Natural killer cell (primary cell): Measurements from ENCODE around the gene FAM241B. TPM values are rescaled to one million over a fixed set of nuclear protein-coding genes. Genes with fewer than 3 reads are reported as not detected.

Experiments used
- ATAC-seq, 3 donors: fragments of 150-1000 bp in 2 of 3; fragments of 200-7000 bp in 1 of 3; cut with Tn5 transposase; 1 replicate in 1 of 3; 2 replicates in 2 of 3; pipeline ENCODE4 v1.10.0; 2021; ENCODE audit warnings: mild to moderate bottlenecking in 2 of 3, moderate library complexity in 2 of 3
- DNase-seq, 2 donors: peaks; one replicate each; pipeline versions ENCODE4 v3.0.0 to v3.0.0-alpha.2; 2013 to 2021; ENCODE audit warnings: mixed read lengths in 1 of 2
- H3K27ac ChIP-seq: one replicate; pipeline ENCODE4 v1.5.1; 2013; ENCODE audit warnings: mild to moderate bottlenecking, low read length
- H3K27me3 ChIP-seq: one replicate; pipeline ENCODE4 v1.6.1; 2013; ENCODE audit warnings: low read length; ENCODE audit not compliant: control insufficient read depth, insufficient read depth
- H3K36me3 ChIP-seq: one replicate; pipeline ENCODE4 v1.6.1; 2013; ENCODE audit warnings: low read length; ENCODE audit not compliant: control insufficient read depth, insufficient read depth
- H3K4me1 ChIP-seq: one replicate; pipeline ENCODE4 v1.6.1; 2013; ENCODE audit warnings: low read length; ENCODE audit not compliant: control insufficient read depth, insufficient read depth
- H3K4me3 ChIP-seq: one replicate; pipeline ENCODE4 v1.5.1; 2013; ENCODE audit warnings: low read length
- H3K9me3 ChIP-seq: one replicate; pipeline ENCODE4 v1.6.1; 2013; ENCODE audit warnings: low read length; ENCODE audit not compliant: control insufficient read depth, insufficient read depth
- H3K27ac Mint-ChIP-seq, 2 donors: one replicate each; pipeline ENCODE4 v1.8.0; 2022; ENCODE audit warnings: mild to moderate bottlenecking in 2 of 2, mixed read lengths in 2 of 2, moderate library complexity in 1 of 2
- H3K27me3 Mint-ChIP-seq, 2 donors: one replicate each; pipeline ENCODE4 v1.8.0; 2022; ENCODE audit warnings: low read depth in 2 of 2, mixed read lengths in 2 of 2
- H3K36me3 Mint-ChIP-seq: one replicate; pipeline ENCODE4 v1.8.0; 2022; ENCODE audit warnings: mixed read lengths
- H3K4me1 Mint-ChIP-seq, 2 donors: one replicate each; pipeline ENCODE4 v1.8.0; 2022; ENCODE audit warnings: mixed read lengths in 2 of 2
- H3K4me3 Mint-ChIP-seq: one replicate; pipeline ENCODE4 v1.8.0; 2022; ENCODE audit warnings: mild to moderate bottlenecking, moderate library complexity, mixed read lengths
- H3K9me3 Mint-ChIP-seq, 2 donors: one replicate each; pipeline ENCODE4 v1.8.0; 2022; ENCODE audit warnings: mixed read lengths in 2 of 2
- CTCF ChIP-seq: fragments of 200-600 bp; IDR thresholded peaks from one replicate; pipeline ENCODE4 v1.8.0; 2022; ENCODE audit warnings: antibody characterized with exemption
- WGBS: methylation state at CpG from one replicate; pipeline ENCODE4 v1.1.7; 2013; ENCODE audit warnings: missing lambda C conversion rate; ENCODE audit not compliant: insufficient coverage; 5-methylcytosine and 5-hydroxymethylcytosine counted together
- intact Hi-C: fragments of 100-400 bp; cut with micrococcal nuclease; formaldehyde crosslinking; loops from one replicate; pipeline ENCODE4 v1.14.2; 2022
- total RNA-seq, 4 donors: library from RNA; stranded (reverse); fragments of 120-200 nt in 1 of 4; gene quantifications; one replicate each; pipeline versions ENCODE4 v1.2.3 to v1.2.4, GENCODE V29; 2013 to 2022

FAM241B gene
- total RNA-seq: 1 to 10 TPM in 2 of 3 donors, not detected in 1; 1.1 to 1.3 TPM
- total RNA-seq (2013): 0.36 TPM

- H3K27me3 ChIP-seq: peaks cover 8% of the 10 kb centered on the region
- DNase-seq: peak; percentile 64 to 84
- H3K4me1 Mint-ChIP-seq: no peaks in the 10 kb centered on the region
- no peaks in the 10 kb centered on the region for H3K9me3 Mint-ChIP-seq
- TF ChIP-seq CTCF: peak; percentile 99
- no peaks in the 10 kb centered on the region for H3K36me3 ChIP-seq
- peaks cover 13% of the 10 kb centered on the region for H3K4me1 ChIP-seq
- WGBS: 5% methylated on average over 72 of the region's 72 CpGs
- ATAC-seq: peak; percentile 87 to 98 (median 98)
- intact Hi-C loops: no loop called here
- H3K27ac Mint-ChIP-seq: no peak within 1 kb of the TSS
- peaks cover 0 to 14% of the 10 kb centered on the region in 2 donors for H3K27me3 Mint-ChIP-seq
- peak within 1 kb of the TSS; percentile 14 for H3K4me3 ChIP-seq
- H3K36me3 Mint-ChIP-seq: no peaks in the 10 kb centered on the region
- no peaks in the 10 kb centered on the region for H3K9me3 ChIP-seq
- no peak within 1 kb of the TSS for H3K27ac ChIP-seq
- H3K4me3 Mint-ChIP-seq: peak within 1 kb of the TSS; percentile 68
These were observed at the start of gene FAM241B for GRCh38 chr10:69629897-69630650. Gene FAM241B (plus strand): TSS chr10:69630247. CDS start chr10:69631744, 1,497 bp downstream.

GRCh38 chr10:69580435-69580834 is 49.6 kb upstream of the FAM241B start:
- DNase-seq (no peak), ATAC-seq (no peak)
- H3K27me3 Mint-ChIP-seq: peaks cover 30 to 44% of the 10 kb centered on the region in 2 donors
- H3K4me1 ChIP-seq: no peaks in the 10 kb centered on the region
- no peak overlapping the region for H3K4me3 ChIP-seq
- H3K9me3 Mint-ChIP-seq: no peaks in the 10 kb centered on the region
- H3K36me3 ChIP-seq: no peaks in the 10 kb centered on the region
- H3K27me3 ChIP-seq: peaks cover 22% of the 10 kb centered on the region
- no peaks in the 10 kb centered on the region for H3K4me1 Mint-ChIP-seq
- no peak overlapping the region for H3K27ac Mint-ChIP-seq
- H3K9me3 ChIP-seq: no peaks in the 10 kb centered on the region
- H3K36me3 Mint-ChIP-seq: no peaks in the 10 kb centered on the region
- H3K4me3 Mint-ChIP-seq: no peak overlapping the region
- 84% methylated on average over 5 of the region's 5 CpGs for WGBS
- intact Hi-C loops: no loop called here
- TF ChIP-seq CTCF: no peak
- no peak overlapping the region for H3K27ac ChIP-seq

- Histone ChIP-seq H3K27me3 (peaks cover 5% of the 10 kb centered on the region), H3K36me3 (no peaks in the 10 kb centered on the region), H3K9me3 (no peaks in the 10 kb centered on the region), H3K4me1 (no peaks in the 10 kb centered on the region), H3K27ac (no peak overlapping the region), H3K4me3 (no peak overlapping the region)
- H3K36me3 Mint-ChIP-seq: no peaks in the 10 kb centered on the region
- no peak overlapping the region for H3K27ac Mint-ChIP-seq
- H3K4me1 Mint-ChIP-seq: peaks cover 4% of the 10 kb centered on the region in 2 donors
- intact Hi-C loops: no loop called here
- H3K4me3 Mint-ChIP-seq: no peak overlapping the region
- WGBS: 66% methylated on average over 2 of the region's 2 CpGs
- no peak for ATAC-seq
- no peak for DNase-seq
- no peaks in the 10 kb centered on the region for H3K9me3 Mint-ChIP-seq
- no peak for TF ChIP-seq CTCF
- peaks cover 24 to 31% of the 10 kb centered on the region in 2 donors for H3K27me3 Mint-ChIP-seq
These were observed 46.9 kb upstream of the FAM241B start for GRCh38 chr10:69583106-69583505.
